Heart left ventricle (tissue), 16 donors: Measurements from ENCODE around the gene ARHGAP15. TPM values are rescaled to one million over a fixed set of nuclear protein-coding genes. Genes with fewer than 3 reads are reported as not detected.

ENCODE experiments used
- ATAC-seq, 4 donors: fragments of 200-7000 bp; cut with Tn5 transposase; one replicate each; pipeline ENCODE4 v1.9.1; 2020 to 2022; ENCODE audit warnings: moderate library complexity in 4 of 4, mild to moderate bottlenecking in 3 of 4, moderate number of reproducible peaks in 1 of 4
- DNase-seq, 5 donors: peaks; one replicate each; pipeline ENCODE4 v3.0.0-alpha.2; 2020
- H3K27ac ChIP-seq, 12 donors: fragments of 200-600 bp; sonication (generic) in 4 of 12; one replicate each; pipeline versions ENCODE4 v1.5.0 to v1.8.0; 2016 to 2022; ENCODE audit warnings: mild to moderate bottlenecking in 2 of 12
- H3K27me3 ChIP-seq, 9 donors: fragments of 200-600 bp; sonication (generic) in 2 of 9; one replicate each; pipeline versions ENCODE4 v1.5.1 to v1.8.0; 2016 to 2022; ENCODE audit warnings: mild to moderate bottlenecking in 3 of 9
- H3K36me3 ChIP-seq, 9 donors: fragments of 200-600 bp; sonication (generic) in 2 of 9; one replicate each; pipeline versions ENCODE4 v1.5.0 to v1.8.0; 2018 to 2022; ENCODE audit warnings: mild to moderate bottlenecking in 2 of 9
- H3K4me1 ChIP-seq, 12 donors: fragments of 200-600 bp; sonication (generic) in 4 of 12; one replicate each; pipeline versions ENCODE4 v1.5.0 to v1.8.0; 2016 to 2022; ENCODE audit warnings: mild to moderate bottlenecking in 3 of 12
- H3K4me3 ChIP-seq, 12 donors: fragments of 200-600 bp; sonication (generic) in 4 of 12; one replicate each; pipeline versions ENCODE4 v1.5.0 to v1.8.0; 2017 to 2022; ENCODE audit warnings: mild to moderate bottlenecking in 9 of 12, moderate library complexity in 4 of 12
- H3K9me3 ChIP-seq, 12 donors: fragments of 200-600 bp; sonication (generic) in 4 of 12; one replicate each; pipeline versions ENCODE4 v1.5.0 to v1.8.0; 2016 to 2022; ENCODE audit warnings: mild to moderate bottlenecking in 1 of 12
- CTCF ChIP-seq, 12 donors: fragments of 200-600 bp; sonication (generic) in 4 of 12; IDR thresholded peaks; one replicate each; pipeline versions ENCODE4 v1.5.0 to v1.8.0; 2018 to 2022; ENCODE audit warnings: antibody characterized with exemption in 12 of 12, mild to moderate bottlenecking in 5 of 12
- POLR2A ChIP-seq, 2 donors: fragments of 450-650 bp; IDR thresholded peaks; one replicate each; pipeline ENCODE4 v1.6.1; 2017; ENCODE audit warnings: antibody characterized with exemption in 2 of 2, mild to moderate bottlenecking in 2 of 2, moderate library complexity in 2 of 2
- WGBS, 4 donors: extraction: QIAGEN DNeasy Blood & Tissue Kit in 2 of 4; methylation state at CpG; one replicate each; pipeline versions ENCODE4 v1.1.5 to v1.1.7; 2013 to 2018; 5-methylcytosine and 5-hydroxymethylcytosine counted together
- intact Hi-C, 10 donors: fragments of 100-400 bp; cut with DNase I; formaldehyde crosslinking; loops; one replicate each; pipeline versions ENCODE4 v1.11.1 to v1.14.2; 2022
- polyA plus RNA-seq, 2 donors: library from polyadenylated mRNA; stranded (reverse); fragments of 200-250 nt; gene quantifications; one replicate each; pipeline ENCODE4 v1.2.3, GENCODE V29; 2013
- total RNA-seq, 9 donors: library from RNA; depleted of rRNA in 2 of 9; stranded (reverse); fragments of >200 nt in 2 of 9; fragmentation: NEBNext Ultra II Directional in 3 of 9; extraction: Animal tissue kit (Norgen Biotek cat#: 25700) in 3 of 9; gene quantifications; one replicate each; pipeline versions ENCODE4 v1.1.0 to v1.2.4, GENCODE V29; 2016 to 2023
- donor health status: ischemic (EF 13 %, LVEDD 7.1; RV severe dilation, severe dysfunction).
- donor health status: healthy with polysubstance abuse.
- donor health status: DM: no; HTN: yes; CAD: no.
- donor health status: DM: no; HTN: no; CAD: no.
- donor health status: ischemic (EF 25% LVEDD 6.9; RV normal size, moderate dysfunction).
- donor health status: ischemic (EF 25% LVEDD 5.7; RV mildly dilated, moderate dysfunction).
- donor health status: healthy.
- donor health status: DM: yes; HTN: yes; CAD: no.
- donor health status: ischemic (EF 35%, LVEDD 5.7; RV mildly dilated, moderate dysfunction).
- donor health status: nonischemic (EF 11% LVEDD 7.7; RV severe dilation, severe dysfunction).
- donor health status: DM: yes; HTN: yes; CAD: no.
- donor health status: PGD.
- donor health status: ischemic (EF 29% LVEDD 5.4; RV normal size, mild dysfunction).
- donor health status: nonischemic (EF 23%, LVEDD 6.1; RV moderate dilation, normal function).

The ARHGAP15 gene
- total and polyA plus RNA-seq, 11 donors: 1.3 to 8.7 (median 3.3) TPM

GRCh38 chr2:143226714-143227541 is 97.7 kb downstream of the ARHGAP15 start:
- H3K27ac ChIP-seq: no peak overlapping the region
- no peak for TF ChIP-seq CTCF (IDR thresholded peaks at IDR 0.05)
- TF ChIP-seq POLR2A (IDR thresholded peaks at IDR 0.05): no peak
- H3K4me3 ChIP-seq: no peak overlapping the region
- H3K9me3 ChIP-seq: peaks cover 0 to 3% (median 0%) of the 10 kb centered on the region in 12 donors
- no peak for DNase-seq
- H3K27me3 ChIP-seq: no peaks in the 10 kb centered on the region
- no peak for ATAC-seq
- 83 to 93% (median 87%) methylated on average over 5 of the region's 5 CpGs for WGBS, 4 donors
- no peaks in the 10 kb centered on the region for H3K4me1 ChIP-seq
- intact Hi-C loops: no loop called here
- H3K36me3 ChIP-seq: no peaks in the 10 kb centered on the region

- no peak overlapping the region for H3K4me3 ChIP-seq
- intact Hi-C loops: no loop called here
- no peaks in the 10 kb centered on the region for H3K27me3 ChIP-seq
- H3K9me3 ChIP-seq: peaks cover 0 to 28% (median 3%) of the 10 kb centered on the region in 12 donors
- H3K4me1 ChIP-seq: no peaks in the 10 kb centered on the region
- TF ChIP-seq CTCF (IDR thresholded peaks at IDR 0.05): no peak
- TF ChIP-seq POLR2A (IDR thresholded peaks at IDR 0.05): no peak
- ATAC-seq: no peak
- WGBS, 4 donors: 38 to 44% (median 39%) methylated on average over 5 of the region's 5 CpGs
- no peak for DNase-seq
- H3K36me3 ChIP-seq: no peaks in the 10 kb centered on the region
- H3K27ac ChIP-seq: no peak overlapping the region
These were observed 100.2 kb downstream of the ARHGAP15 start for GRCh38 chr2:143229411-143229810.

- TF ChIP-seq POLR2A (IDR thresholded peaks at IDR 0.05) (no peak), CTCF (IDR thresholded peaks at IDR 0.05) (no peak)
- no peaks in the 10 kb centered on the region for H3K4me1 ChIP-seq
- H3K36me3 ChIP-seq: no peaks in the 10 kb centered on the region
- intact Hi-C loops: no loop called here
- WGBS, 4 donors: 26 to 36% (median 28%) methylated on average over 2 of the region's 2 CpGs
- no peak overlapping the region for H3K27ac ChIP-seq
- DNase-seq (no peak), ATAC-seq (no peak)
- no peaks in the 10 kb centered on the region for H3K27me3 ChIP-seq
- H3K4me3 ChIP-seq: no peak overlapping the region
- H3K9me3 ChIP-seq: peaks cover 0 to 30% (median 5%) of the 10 kb centered on the region in 12 donors
These were observed 100.7 kb downstream of the ARHGAP15 start for GRCh38 chr2:143229952-143230351.

GRCh38 chr2:143230506-143231253 is 101.5 kb downstream of the ARHGAP15 start:
- no peak for TF ChIP-seq CTCF (IDR thresholded peaks at IDR 0.05)
- TF ChIP-seq POLR2A (IDR thresholded peaks at IDR 0.05): no peak
- H3K9me3 ChIP-seq: peaks cover 0 to 30% (median 5%) of the 10 kb centered on the region in 12 donors
- 60 to 68% (median 66%) methylated on average over 3 of the region's 3 CpGs for WGBS, 4 donors

More at GRCh38 chr2:143230506-143231253, 101.5 kb downstream of the ARHGAP15 start:
- intact Hi-C loops: no loop called here
- Histone ChIP-seq H3K27me3 (no peaks in the 10 kb centered on the region), H3K4me3 (no peak overlapping the region), H3K36me3 (no peaks in the 10 kb centered on the region), H3K4me1 (no peaks in the 10 kb centered on the region), H3K27ac (no peak overlapping the region)
- no peak for ATAC-seq
- DNase-seq: no peak
